H1 (cell line): ENCODE measurements around the gene CALY. TPM values are rescaled to one million over a fixed set of nuclear protein-coding genes. Genes with fewer than 3 reads are reported as not detected.

Experiments used
- CTCF ChIA-PET: fragments of 300-600 bp; sonication (Branson Sonifier 250); formaldehyde crosslinking; loops from one replicate; lab custom pipeline; 2021; ENCODE audit not compliant: partially characterized antibody; lab: Charles Lee
- POLR2A ChIA-PET: fragments of 300-600 bp; sonication (Branson Sonifier 250); formaldehyde crosslinking; loops from one replicate; lab custom pipeline; 2021; ENCODE audit warnings: inconsistent platforms; ENCODE audit not compliant: partially characterized antibody; lab: Charles Lee
- DNase-seq, 2 experiments: peaks; one replicate each; pipeline versions ENCODE4 v3.0.0 to v3.0.0-alpha.2; 2010 to 2022; ENCODE audit warnings: low spot score in 2 of 2, low read depth in 1 of 2, mixed read lengths in 1 of 2
- FAIRE-seq: peaks from 2 replicates; lab custom pipeline; 2011; peaks lifted over from hg19 to GRCh38; lab: Jason Lieb, UNC
- H2AFZ ChIP-seq: 2 replicates; pipeline ENCODE4 v1.8.1; 2012; ENCODE audit warnings: low read length, inconsistent platforms
- H2AK5ac ChIP-seq: 2 replicates; pipeline ENCODE4 v1.6.1; 2013; ENCODE audit warnings: low read depth, low read length
- H2BK120ac ChIP-seq: replicated peaks from 2 replicates; pipeline ENCODE3; 2013; ENCODE audit warnings: low read depth, low read length, inconsistent platforms
- H2BK12ac ChIP-seq: 2 replicates; pipeline ENCODE4 v1.6.1; 2013; ENCODE audit warnings: low read depth, low read length
- H2BK15ac ChIP-seq: 2 replicates; pipeline ENCODE4 v1.6.1; 2013; ENCODE audit warnings: low read length
- H2BK20ac ChIP-seq: 2 replicates; pipeline ENCODE4 v1.6.1; 2013; ENCODE audit warnings: low read length
- H2BK5ac ChIP-seq: 2 replicates; pipeline ENCODE4 v1.6.1; 2013; ENCODE audit warnings: low read depth, low read length
- H3K14ac ChIP-seq: 2 replicates; pipeline ENCODE4 v1.6.1; 2013; ENCODE audit warnings: inconsistent platforms; ENCODE audit not compliant: insufficient read length
- H3K18ac ChIP-seq: 2 replicates; pipeline ENCODE4 v1.6.1; 2013; ENCODE audit warnings: low read length; ENCODE audit errors: extremely low read depth
- H3K23ac ChIP-seq: 2 replicates; pipeline ENCODE4 v1.6.1; 2013; ENCODE audit warnings: inconsistent platforms; ENCODE audit not compliant: insufficient read length
- H3K23me2 ChIP-seq: 2 replicates; pipeline ENCODE4 v1.6.1; 2013; ENCODE audit warnings: low read depth, low read length
- H3K27ac ChIP-seq: 2 replicates; pipeline ENCODE4 v1.6.1; 2011; ENCODE audit warnings: low read depth, low read length, inconsistent platforms
- H3K27me3 ChIP-seq, 4 experiments: replicated peaks in 1 of 4; 1 replicate in 1 of 4; 2 replicates in 3 of 4; pipeline versions ENCODE4 v1.6.1 to v1.8.1; 2011 to 2013; ENCODE audit warnings: low read length in 3 of 4, mild to moderate bottlenecking in 3 of 4, inconsistent platforms in 2 of 4, mixed read lengths in 2 of 4, moderate library complexity in 1 of 4; ENCODE audit not compliant: control insufficient read depth in 3 of 4, insufficient read depth in 3 of 4; ENCODE audit errors: extremely low read depth in 1 of 4
- H3K36me3 ChIP-seq, 4 experiments: 2 replicates each; pipeline versions ENCODE4 v1.6.1 to v1.8.1; 2011 to 2013; ENCODE audit warnings: mild to moderate bottlenecking in 4 of 4, low read length in 3 of 4, moderate library complexity in 2 of 4, control low read depth in 1 of 4, inconsistent platforms in 1 of 4; ENCODE audit not compliant: insufficient read depth in 4 of 4, control insufficient read depth in 2 of 4
- H3K4ac ChIP-seq: replicated peaks from 2 replicates; pipeline ENCODE3; 2013; ENCODE audit warnings: low read length, low read depth, mixed read lengths, inconsistent platforms; ENCODE audit not compliant: insufficient read length
- H3K4me1 ChIP-seq, 4 experiments: replicated peaks in 1 of 4; 1 replicate in 1 of 4; 2 replicates in 3 of 4; pipeline versions ENCODE4 v1.6.1 to v1.8.1; 2011 to 2013; ENCODE audit warnings: low read length in 3 of 4, inconsistent platforms in 2 of 4, mixed read lengths in 1 of 4; ENCODE audit not compliant: insufficient read depth in 4 of 4, control insufficient read depth in 3 of 4
- H3K4me2 ChIP-seq, 2 experiments: 2 replicates each; pipeline versions ENCODE4 v1.6.1 to v1.8.1; 2011 to 2013; ENCODE audit warnings: low read depth in 2 of 2, low read length in 2 of 2, control low read depth in 1 of 2, inconsistent platforms in 1 of 2, mild to moderate bottlenecking in 1 of 2; ENCODE audit not compliant: insufficient read depth in 1 of 2
- H3K4me3 ChIP-seq, 4 experiments: fragments of 200-600, 300-600 bp in 1 of 4; sonication (generic), shearing (Covaris generic), sonication (Bioruptor Twin) in 1 of 4; 2 replicates each; pipeline versions ENCODE4 v1.5.1 to v1.8.1; 2011 to 2016; ENCODE audit warnings: low read length in 4 of 4, low read depth in 3 of 4, control low read depth in 2 of 4, inconsistent platforms in 2 of 4, mild to moderate bottlenecking in 2 of 4, mixed read lengths in 1 of 4, moderate library complexity in 1 of 4; ENCODE audit not compliant: insufficient read depth in 2 of 4; ENCODE audit errors: extremely low read depth in 1 of 4
- H3K56ac ChIP-seq: replicated peaks from 2 replicates; pipeline ENCODE3; 2013; ENCODE audit warnings: low read depth, mild to moderate bottlenecking, mixed read lengths, low read length, inconsistent platforms; ENCODE audit not compliant: insufficient read length
- H3K79me1 ChIP-seq: 2 replicates; pipeline ENCODE4 v1.6.1; 2013; ENCODE audit warnings: low read depth, low read length, control low read depth
- H3K79me2 ChIP-seq, 2 experiments: 2 replicates each; pipeline versions ENCODE4 v1.6.1 to v1.8.1; 2012 to 2013; ENCODE audit warnings: low read length in 2 of 2, mild to moderate bottlenecking in 2 of 2, inconsistent platforms in 1 of 2; ENCODE audit not compliant: insufficient read depth in 2 of 2, control insufficient read depth in 1 of 2
- H3K9ac ChIP-seq, 4 experiments: replicated peaks in 1 of 4; 1 replicate in 1 of 4; 2 replicates in 3 of 4; pipeline versions ENCODE4 v1.6.1 to v1.8.1; 2011 to 2013; ENCODE audit warnings: low read depth in 3 of 4, low read length in 3 of 4, control low read depth in 2 of 4, mild to moderate bottlenecking in 2 of 4, moderate library complexity in 2 of 4, inconsistent platforms in 1 of 4; ENCODE audit errors: extremely low read depth in 1 of 4
- H3K9me3 ChIP-seq, 2 experiments: 2 replicates each; pipeline versions ENCODE4 v1.6.1 to v1.8.1; 2012 to 2013; ENCODE audit warnings: mild to moderate bottlenecking in 2 of 2, moderate library complexity in 2 of 2, control low read depth in 1 of 2, inconsistent platforms in 1 of 2, low read depth in 1 of 2, low read length in 1 of 2, mixed read lengths in 1 of 2; ENCODE audit not compliant: insufficient read depth in 2 of 2
- H4K20me1 ChIP-seq, 2 experiments: replicated peaks in 1 of 2; 2 replicates each; pipeline versions ENCODE3 to v1.8.1; 2011 to 2013; ENCODE audit warnings: inconsistent platforms in 2 of 2, low read length in 2 of 2, mild to moderate bottlenecking in 1 of 2; ENCODE audit not compliant: insufficient read depth in 2 of 2, control insufficient read depth in 1 of 2
- H4K5ac ChIP-seq: 2 replicates; pipeline ENCODE4 v1.6.1; 2013; ENCODE audit warnings: low read length, low read depth, mixed read lengths, inconsistent platforms; ENCODE audit not compliant: insufficient read length
- H4K8ac ChIP-seq: 2 replicates; pipeline ENCODE4 v1.8.0; 2013; ENCODE audit warnings: mild to moderate bottlenecking, moderate library complexity, low read length, inconsistent platforms; ENCODE audit not compliant: insufficient read depth; ENCODE audit errors: extremely low read depth
- H4K91ac ChIP-seq: replicated peaks from 2 replicates; pipeline ENCODE3; 2013; ENCODE audit warnings: low read length, mixed read lengths, inconsistent platforms; ENCODE audit not compliant: insufficient read length
- CTCF ChIP-seq, 3 experiments: IDR thresholded peaks; 1 replicate in 2 of 3; 2 replicates in 1 of 3; pipeline versions ENCODE4 v1.5.1 to v1.6.1; 2011; ENCODE audit warnings: low read length in 3 of 3, mild to moderate bottlenecking in 3 of 3, inconsistent platforms in 2 of 3, low read depth in 1 of 3, moderate library complexity in 1 of 3; ENCODE audit not compliant: insufficient read depth in 1 of 3; ENCODE audit errors: control extremely low read depth in 1 of 3
- KDM4A ChIP-seq: IDR thresholded peaks from one replicate; pipeline ENCODE4 v1.7.1; 2012; ENCODE audit warnings: low read depth, mild to moderate bottlenecking, moderate library complexity, low read length, inconsistent platforms; ENCODE audit not compliant: severe bottlenecking
- SAP30 ChIP-seq: fragments of 300-600 bp; sonication (generic); IDR thresholded peaks from 2 replicates; pipeline ENCODE4 v1.7.1; 2012; ENCODE audit warnings: low read length, moderate library complexity, mild to moderate bottlenecking, inconsistent platforms; ENCODE audit not compliant: insufficient read depth, insufficient replicate concordance
- TEAD4 ChIP-seq: IDR thresholded peaks from 2 replicates; pipeline ENCODE4 v1.6.1; 2012; ENCODE audit warnings: low read depth, low read length, inconsistent platforms, mixed read lengths
- WGBS, 2 experiments: shearing (Covaris generic) in 1 of 2; methylation state at CpG; one replicate each; pipeline versions ENCODE4 v1.1.6 to v1.1.7; 2013 to 2015; ENCODE audit warnings: low lambda C conversion rate in 2 of 2, mixed read lengths in 2 of 2, inconsistent platforms in 1 of 2, low coverage in 1 of 2, missing lambda C conversion rate in 1 of 2; ENCODE audit not compliant: insufficient replicate concordance in 2 of 2, insufficient coverage in 1 of 2, insufficient read length in 1 of 2; ENCODE audit errors: extremely low coverage in 1 of 2, missing lambda C conversion rate in 1 of 2; 5-methylcytosine and 5-hydroxymethylcytosine counted together
- polyA plus RNA-seq, 7 experiments: library from polyadenylated mRNA; depleted of rRNA in 3 of 7; stranded (reverse) in 5 of 7; unstranded in 2 of 7; fragments of >200 nt in 5 of 7; fragments of 200-250 nt in 2 of 7; gene quantifications; 1 replicate in 5 of 7; 2 replicates in 1 of 7; 4 replicates in 1 of 7; pipeline versions ENCODE4 v1.2.1 to v1.2.3, GENCODE V29; 2011 to 2013; ENCODE audit warnings: missing spikeins in 2 of 7, mixed read lengths in 2 of 7
- total RNA-seq: library from RNA; stranded (reverse); fragmentation: NEBNext Ultra II Directional; extraction: Animal tissue kit (Norgen Biotek cat#: 25700); gene quantifications from 2 replicates; pipeline ENCODE4 v1.2.1, GENCODE V29; 2021

Gene CALY
- total and polyA plus RNA-seq, 2 of the 8 experiments (the other 6 are each of a cell fraction or from before 2014, with no cell fraction given) = 1.3 to 1.5 TPM

- 71% methylated on average over 20 of the region's 26 CpGs; no CpG with 5 or more reads in 1 of the 2 experiments for WGBS, 2 experiments
- DNase-seq = no peak
- Histone ChIP-seq H3K18ac (no peak overlapping the region), H3K4me2 (no peak overlapping the region; a peak in 1 of 4 replicates), H3K9ac (no peak overlapping the region), H2BK120ac (no peak overlapping the region), H3K14ac (no peak overlapping the region), H2BK20ac (no peak overlapping the region), H4K20me1 (peaks cover 0 to 5% of the 10 kb centered on the region in 2 experiments), H3K4me1 (peaks cover 0 to 13% (median 7%) of the 10 kb centered on the region in 4 experiments; a peak in 5 of 7 replicates), H2BK5ac (no peak overlapping the region), H3K9me3 (no peaks in the 10 kb centered on the region), H2BK12ac (no peak overlapping the region), H3K4ac (no peak overlapping the region), H3K4me3 (no peak overlapping the region), H4K5ac (no peak overlapping the region), H3K23me2 (peaks cover 5% of the 10 kb centered on the region; the same call in 1 of the 2 replicates), H4K91ac (no peak overlapping the region), H3K36me3 (peaks cover 0 to 4% (median 2%) of the 10 kb centered on the region in 4 experiments; a peak in 3 of 8 replicates), H2AK5ac (no peak overlapping the region), H3K23ac (no peak overlapping the region), H3K27ac (no peak overlapping the region), H3K27me3 (peaks cover 0 to 7% (median 4%) of the 10 kb centered on the region in 4 experiments; a peak in 6 of 7 replicates), H2AFZ (no peak overlapping the region), H2BK15ac (0 out of 2 replicates have a peak overlapping the region, but pooled peaks have one; percentile 61), H3K79me2 (no peaks in the 10 kb centered on the region), H3K79me1 (no peaks in the 10 kb centered on the region)
- FAIRE-seq = no peak
- ChIA-PET POLR2A (interaction anchor here (1.0 to 2.1 kb wide), 5 partner anchors 8 to 49 kb away, joined by 3 to 11 read pairs (median 4); no protein-coding TSS in a partner anchor), CTCF (interaction anchor here (0.5 to 2.1 kb wide), 13 partner anchors 8 to 431 kb away, joined by 3 to 10 read pairs (median 3); no protein-coding TSS in a partner anchor)
- TF ChIP-seq TEAD4 = no peak
- TF ChIP-seq KDM4A = no peak
- TF ChIP-seq SAP30 = no peak
- TF ChIP-seq CTCF (IDR thresholded peaks at IDR 0.05; ENCODE audit: control extremely low read depth in 1 of 3, insufficient read depth in 1 of 3, low read depth in 1 of 3, low read length in 3 of 3) = peak in 1 of 3 experiments; percentile 2; a peak in 1 of 4 replicates
- TF ChIP-seq, all 59 proteins: peak for 1
- no peak overlapping the region; the same call in 1 of the 2 replicates for H4K8ac ChIP-seq
- no peak overlapping the region for H3K56ac ChIP-seq
These were observed 61.7 kb downstream of the CALY start for GRCh38 chr10:133274751-133275683.
